HepG2 (cell line): ENCODE results near the gene SLC34A3. TPM values are rescaled to one million over a fixed set of nuclear protein-coding genes. Genes with fewer than 3 reads are reported as not detected.
A peak's percentile ranks its signal among the peaks of the same experiment; 100 is the strongest.

ENCODE experiments used
- ATAC-seq: fragments of 200-7000 bp; cut with Tn5 transposase; 3 replicates; pipeline ENCODE4 v1.9.1; 2020; ENCODE audit warnings: mild to moderate bottlenecking, moderate library complexity
- BruUV-seq: library from RNA; stranded (reverse); fragments of 400-500 nt; replicated peaks from 2 replicates; lab custom pipeline; 2021; lab: Mats Ljungman, UMichigan
- CTCF ChIA-PET: fragments of 300-600 bp; formaldehyde crosslinking; extraction: SDS; loops from one replicate; lab custom pipeline; 2021; ENCODE audit warnings: low total read pairs, inconsistent platforms, low intra/inter-chr PET ratio; lab: Yijun Ruan, JAX
- POLR2A ChIA-PET: fragments of 350-600 bp; sonication (Branson Sonifier 250); formaldehyde crosslinking; loops from one replicate; lab custom pipeline; 2020; ENCODE audit warnings: antibody characterized with exemption, inconsistent platforms; lab: Yijun Ruan, JAX
- DNase-seq: peaks from one replicate; pipeline ENCODE4 v3.0.0-alpha.2; 2015; ENCODE audit warnings: low spot score
- FAIRE-seq: peaks from 3 replicates; lab custom pipeline; 2011; peaks lifted over from hg19 to GRCh38; lab: Jason Lieb, UNC
- H2AFZ ChIP-seq: one replicate; pipeline ENCODE4 v1.6.1; 2011; ENCODE audit warnings: low read length, inconsistent platforms
- H3K27ac ChIP-seq: fragments of 300-600 bp; 3 replicates; pipeline ENCODE4 v1.8.0; 2011; ENCODE audit warnings: mixed run types, mild to moderate bottlenecking, mixed read lengths, low read length, inconsistent platforms; ENCODE audit not compliant: insufficient read depth; ENCODE audit errors: extremely low read length
- H3K27me3 ChIP-seq, 2 experiments: fragments of 200-600 bp in 1 of 2; 2 replicates in 1 of 2; 3 replicates in 1 of 2; pipeline versions ENCODE4 v1.6.0 to v1.8.0; 2011; ENCODE audit warnings: low read length in 2 of 2, mild to moderate bottlenecking in 2 of 2, moderate library complexity in 2 of 2, inconsistent platforms in 1 of 2; ENCODE audit not compliant: insufficient read depth in 2 of 2, control insufficient read depth in 1 of 2
- H3K36me3 ChIP-seq, 2 experiments: fragments of 200-600 bp in 1 of 2; replicated peaks in 1 of 2; 2 replicates in 1 of 2; 3 replicates in 1 of 2; pipeline versions ENCODE4 v1.5.1 to v1.8.0; 2011; ENCODE audit warnings: low read length in 2 of 2, inconsistent platforms in 1 of 2; ENCODE audit not compliant: insufficient read depth in 2 of 2, control insufficient read depth in 1 of 2
- H3K4me1 ChIP-seq: 2 replicates; pipeline ENCODE4 v1.5.1; 2012; ENCODE audit warnings: low read length, inconsistent platforms; ENCODE audit not compliant: insufficient read depth
- H3K4me2 ChIP-seq: 2 replicates; pipeline ENCODE4 v1.6.0; 2011; ENCODE audit warnings: low read depth, low read length, inconsistent platforms
- H3K4me3 ChIP-seq, 3 experiments: fragments of 200-600 bp in 1 of 3; sonication (generic), shearing (Covaris generic) in 1 of 3; replicated peaks in 1 of 3; 2 replicates each; pipeline ENCODE4 v1.5.1; 2011 to 2016; ENCODE audit warnings: low read length in 3 of 3, inconsistent platforms in 2 of 3, low read depth in 2 of 3, mild to moderate bottlenecking in 2 of 3, control low read depth in 1 of 3, mixed read lengths in 1 of 3; ENCODE audit not compliant: insufficient read depth in 1 of 3
- H3K79me2 ChIP-seq: one replicate; pipeline ENCODE4 v1.6.1; 2011; ENCODE audit warnings: low read length, inconsistent platforms; ENCODE audit not compliant: insufficient read depth
- H3K9ac ChIP-seq: 2 replicates; pipeline ENCODE4 v1.6.0; 2011; ENCODE audit warnings: mild to moderate bottlenecking, low read depth, low read length, inconsistent platforms; ENCODE audit not compliant: insufficient read depth
- H3K9me3 ChIP-seq: 2 replicates; pipeline ENCODE4 v1.5.1; 2012; ENCODE audit warnings: mild to moderate bottlenecking, low read length
- H4K20me1 ChIP-seq: 2 replicates; pipeline ENCODE4 v1.6.0; 2011; ENCODE audit warnings: inconsistent platforms, mild to moderate bottlenecking, low read length, moderate library complexity; ENCODE audit not compliant: insufficient read depth
- RBM39 ChIP-seq: fragments of 200-400 bp; formaldehyde crosslinking; IDR thresholded peaks from one replicate; pipeline ENCODE4 v1.6.1; 2018; ENCODE audit warnings: antibody characterized with exemption, mild to moderate bottlenecking, low read depth, low read length; ENCODE audit not compliant: poor library complexity, severe bottlenecking
- REST ChIP-seq, 2 experiments: IDR thresholded peaks; 2 replicates each; pipeline ENCODE4 v1.6.1; 2011 to 2012; ENCODE audit warnings: low read length in 2 of 2, borderline replicate concordance in 1 of 2, low read depth in 1 of 2, mild to moderate bottlenecking in 1 of 2, moderate library complexity in 1 of 2
- THRA ChIP-seq: sonication (generic); formaldehyde crosslinking; IDR thresholded peaks from 2 replicates; pipeline ENCODE4 v1.4.0; 2020; ENCODE audit warnings: missing genetic modification reagents, borderline replicate concordance
- ZBTB14 ChIP-seq: sonication (generic); formaldehyde crosslinking; IDR thresholded peaks from 2 replicates; pipeline ENCODE4 v1.4.0; 2020; ENCODE audit warnings: missing genetic modification reagents
- ZNF547 ChIP-seq: sonication (generic); formaldehyde crosslinking; IDR thresholded peaks from 2 replicates; pipeline ENCODE4 v1.5.1; 2020; ENCODE audit warnings: mild to moderate bottlenecking, missing genetic modification reagents
- ZNF598 ChIP-seq: sonication (generic); formaldehyde crosslinking; IDR thresholded peaks from 2 replicates; pipeline ENCODE4 v1.5.1; 2020; ENCODE audit warnings: mild to moderate bottlenecking, missing genetic modification reagents, borderline replicate concordance
- WGBS: methylation state at CpG from one replicate; pipeline ENCODE4 v1.1.6; 2017; ENCODE audit warnings: low lambda C conversion rate; 5-methylcytosine and 5-hydroxymethylcytosine counted together
- in situ Hi-C: cut with HindIII; loops from 2 replicates; pipeline ENCODE4 v1.10.0; 2017; ENCODE audit warnings: low pct_unique_long_range_greater_than_20kb; ENCODE audit not compliant: extremely low pct_ligation_motif_present
- intact Hi-C: fragments of 100-400 bp; cut with micrococcal nuclease; formaldehyde crosslinking; loops from one replicate; pipeline ENCODE4 v1.10.0; 2022; ENCODE audit not compliant: unreplicated experiment
- polyA plus RNA-seq, 8 experiments: library from polyadenylated mRNA; depleted of rRNA in 3 of 8; stranded (reverse) in 7 of 8; unstranded in 1 of 8; fragments of >200 nt; fragmentation: Illumina TruSeq in 4 of 8; extraction: Trizol in 4 of 8; gene quantifications; 2 replicates each; pipeline versions ENCODE4 v1.2.1 to v1.2.3, GENCODE V29; 2011 to 2016; ENCODE audit warnings: low read depth in 4 of 8, missing spikeins in 1 of 8, mixed read lengths in 1 of 8; ENCODE audit not compliant: insufficient read depth in 1 of 8
- total RNA-seq, 5 experiments: library from RNA; depleted of rRNA; stranded (reverse); fragments of >200 nt; fragmentation: Illumina TruSeq; extraction: Trizol; gene quantifications; 2 replicates each; pipeline ENCODE4 v1.2.3, GENCODE V29; 2016; ENCODE audit warnings: low read depth in 1 of 5

The SLC34A3 gene
- total and polyA plus RNA-seq, 2 of the 13 experiments (the other 11 are each of a cell fraction or from before 2014, with no cell fraction given): 0.07 to 1.0 TPM

GRCh38 chr9:137255448-137256114 lies 24.9 kb downstream of the SLC34A3 start (continued):
- TF ChIP-seq ZBTB14 (peak; percentile 4; the same call in 1 of the 2 replicates), RBM39 (peak; percentile 28)

GRCh38 chr9:137256362-137256761 lies 25.7 kb downstream of the SLC34A3 start:
- no peak for FAIRE-seq
- no peaks in the 10 kb centered on the region for H3K9me3 ChIP-seq
- in situ Hi-C loops: no loop called here
- WGBS: 80% methylated on average over 2 of the region's 15 CpGs
- TF ChIP-seq THRA (CRISPR knock-in tag) (no peak), ZNF547 (CRISPR knock-in tag) (peak; percentile 52; the same call in 1 of the 2 replicates), REST (IDR thresholded peaks at IDR 0.05; ENCODE audit: borderline replicate concordance in 1 of 2, low read depth in 1 of 2, low read length in 2 of 2) (peak in 1 of 2 experiments; percentile 63; a peak in 2 of 4 replicates), ZNF598 (CRISPR knock-in tag) (0 out of 2 replicates have a peak, but pooled peaks have one; percentile 57)
- TF ChIP-seq, all 625 proteins: peak for 3
- intact Hi-C loops: no loop called here
- ChIA-PET POLR2A (interaction anchor here (1.1 to 14.2 kb wide), 4 partner anchors 14 to 167 kb away, joined by 3 to 317 read pairs (median 28); partner anchors contain the start of genes EXD3, NOXA1, TOR4A and TUBB4B), CTCF (no interaction called here)
- Histone ChIP-seq H3K79me2 (peaks cover 18% of the 10 kb centered on the region), H4K20me1 (no peaks in the 10 kb centered on the region), H2AFZ (no peak overlapping the region), H3K4me3 (peak overlapping the region; percentile 91 to 98 (median 91); a peak in 5 of 6 replicates), H3K27me3 (no peaks in the 10 kb centered on the region; a peak in 1 of 5 replicates), H3K27ac (no peak overlapping the region), H3K4me1 (peaks cover 42% of the 10 kb centered on the region), H3K9ac (peak overlapping the region; percentile 81), H3K4me2 (peak overlapping the region; percentile 91), H3K36me3 (peaks cover 11 to 17% of the 10 kb centered on the region in 2 experiments; a peak in 4 of 5 replicates)
- BruUV-seq: no TSS peak
- no peak for DNase-seq
- ATAC-seq: no peak
